NCI-H82 (cell line): Measurements from ENCODE around the gene ADAMTSL1.

Source experiments
- DNase-seq: peaks from one replicate; lab custom pipeline; 2025; lab: John Stamatoyannopoulos, UW

ADAMTSL1 gene

GRCh38 chr9:18499062-18499461, 25.1 kb downstream of the ADAMTSL1 start:
- DNase-seq, result no peak

DNA sequence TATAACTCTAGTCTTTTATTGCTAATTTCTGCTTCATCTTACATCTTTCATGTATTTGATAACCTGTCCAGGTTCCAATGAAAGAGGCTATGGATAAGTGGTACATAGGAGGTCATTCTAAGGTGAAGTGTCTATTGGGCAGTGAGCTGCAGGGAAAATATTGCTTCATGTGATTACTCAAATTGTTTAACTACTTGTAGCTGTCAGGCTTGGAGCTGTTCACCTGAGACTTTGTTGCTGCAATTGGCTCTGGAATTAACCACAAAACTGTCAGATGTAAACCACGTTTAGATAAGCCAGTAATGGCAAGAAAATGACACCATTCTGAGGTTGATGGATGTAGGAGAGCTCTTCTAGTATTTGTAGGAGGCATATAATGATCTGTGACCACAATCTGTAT, 26.0 kb downstream of the ADAMTSL1 start:
- DNase-seq, result no peak

DNA sequence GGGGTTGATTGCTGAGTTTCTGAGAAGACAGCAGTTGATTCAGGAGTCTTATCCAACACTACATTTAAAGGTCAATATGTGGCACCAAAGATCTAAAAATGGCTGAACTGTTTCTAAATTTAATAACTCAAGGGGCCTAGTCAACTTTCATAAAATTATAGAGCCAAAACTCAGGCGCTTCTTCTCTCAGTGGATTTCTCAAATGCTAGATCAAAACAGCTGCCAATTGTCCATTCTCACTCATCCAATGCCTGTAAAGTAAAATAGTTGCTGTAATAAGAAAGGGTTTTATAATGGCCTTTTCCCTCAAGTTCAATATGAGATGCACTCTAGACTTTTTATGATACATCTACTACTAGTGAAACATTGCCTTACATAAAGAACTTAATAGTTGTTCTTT, 26.5 kb downstream of the ADAMTSL1 start:
- DNase-seq, result no peak

DNA sequence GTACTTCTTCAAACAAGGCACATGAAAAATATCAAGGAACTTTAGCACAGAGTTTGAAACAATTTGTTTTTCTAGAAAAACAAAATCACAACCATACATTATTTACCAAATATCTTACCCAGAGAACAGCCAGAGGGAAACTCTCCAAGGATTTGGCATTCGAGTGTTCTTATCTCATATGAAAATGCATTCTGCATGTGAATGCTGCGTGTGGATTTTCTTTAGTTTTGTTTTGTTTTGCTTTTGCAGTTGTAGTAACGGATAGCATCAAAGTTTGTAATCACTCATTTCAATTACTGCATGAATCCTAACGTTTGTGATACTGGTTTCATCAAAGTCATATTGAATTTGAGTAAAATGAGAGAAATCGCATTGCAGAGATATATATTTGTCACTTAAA, 28.0 kb downstream of the ADAMTSL1 start:
- DNase-seq, result no peak

- no peak for DNase-seq
These were observed 28.6 kb downstream of the ADAMTSL1 start for GRCh38 chr9:18502546-18502945.

GRCh38 chr9:18504707-18505106, 30.8 kb downstream of the ADAMTSL1 start:
- no peak for DNase-seq

GRCh38 chr9:18507151-18507550, 33.2 kb downstream of the ADAMTSL1 start:
- no peak for DNase-seq

- DNase-seq, result no peak
These were observed 42.6 kb downstream of the ADAMTSL1 start for GRCh38 chr9:18516514-18516913.

DNA sequence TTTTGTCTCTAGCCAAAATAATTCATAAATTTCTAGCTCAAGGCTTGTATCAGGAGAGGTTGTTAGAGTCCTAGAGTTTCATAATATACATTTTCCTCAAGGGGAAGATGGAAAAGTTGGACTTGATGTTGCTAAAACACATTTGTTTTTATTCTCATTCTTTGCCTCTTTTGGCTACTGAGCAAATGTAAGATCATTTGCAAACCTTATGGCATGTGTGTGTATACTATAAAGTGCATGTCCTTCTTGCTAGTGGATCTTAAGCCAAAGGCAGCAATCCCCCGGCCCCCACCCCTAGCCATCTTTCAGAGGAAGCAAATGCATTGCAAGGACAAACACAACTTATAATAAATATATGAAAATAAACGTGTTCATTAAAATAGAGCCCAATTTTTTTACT, 43.0 kb downstream of the ADAMTSL1 start:
- DNase-seq, result no peak

- DNase-seq, result no peak
These were observed 46.6 kb downstream of the ADAMTSL1 start for GRCh38 chr9:18520416-18521047.

DNA sequence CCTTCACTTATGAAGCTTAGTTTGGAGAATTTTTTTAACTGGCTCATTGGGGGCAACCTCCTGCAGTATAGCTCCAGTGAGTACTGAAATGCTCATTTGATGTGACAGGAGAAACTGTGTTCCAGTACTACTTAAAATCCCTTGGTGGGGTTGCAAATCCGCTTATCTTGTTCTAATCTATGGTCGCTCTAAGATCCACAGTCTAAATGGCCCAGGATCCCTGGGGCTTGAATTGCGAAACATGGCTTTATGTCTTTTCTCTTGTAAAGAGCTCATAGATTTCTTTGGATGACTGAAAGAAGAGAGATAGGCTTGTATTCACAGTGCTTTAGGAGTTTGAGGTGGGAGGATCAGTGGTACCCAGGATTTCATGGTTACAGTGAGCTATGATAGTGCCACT, 52.7 kb downstream of the ADAMTSL1 start:
- DNase-seq, result peak; percentile 77

GRCh38 chr9:18531136-18532065, 57.4 kb downstream of the ADAMTSL1 start:
- DNase-seq, result no peak

- no peak for DNase-seq
These were observed 60.7 kb downstream of the ADAMTSL1 start for GRCh38 chr9:18534611-18535010.

- DNase-seq, result no peak
These were observed 62.6 kb downstream of the ADAMTSL1 start for GRCh38 chr9:18536554-18536953.

DNA sequence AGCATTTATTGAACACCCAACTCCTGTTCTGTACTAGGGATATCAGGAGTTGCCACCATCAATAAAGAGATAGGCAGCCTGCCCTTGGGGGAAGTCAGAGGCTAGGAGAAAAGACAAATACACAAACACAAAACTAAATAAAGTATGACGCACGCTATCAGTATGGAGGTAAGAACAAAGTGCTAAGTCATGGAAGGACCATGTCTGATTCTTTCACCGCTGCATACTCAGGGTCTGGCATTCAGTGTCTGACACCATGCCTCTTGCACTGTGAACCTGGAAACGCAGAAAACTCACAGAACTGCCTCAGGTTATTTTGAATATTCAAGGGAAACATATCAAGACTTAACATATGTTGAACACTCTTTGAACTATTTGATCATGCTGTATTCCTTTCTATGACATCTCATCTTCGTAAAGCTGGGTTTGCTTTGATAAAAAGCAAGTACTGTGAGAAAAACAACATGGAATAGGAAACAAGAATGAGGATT, 65.3 kb downstream of the ADAMTSL1 start:
- no peak for DNase-seq

DNA sequence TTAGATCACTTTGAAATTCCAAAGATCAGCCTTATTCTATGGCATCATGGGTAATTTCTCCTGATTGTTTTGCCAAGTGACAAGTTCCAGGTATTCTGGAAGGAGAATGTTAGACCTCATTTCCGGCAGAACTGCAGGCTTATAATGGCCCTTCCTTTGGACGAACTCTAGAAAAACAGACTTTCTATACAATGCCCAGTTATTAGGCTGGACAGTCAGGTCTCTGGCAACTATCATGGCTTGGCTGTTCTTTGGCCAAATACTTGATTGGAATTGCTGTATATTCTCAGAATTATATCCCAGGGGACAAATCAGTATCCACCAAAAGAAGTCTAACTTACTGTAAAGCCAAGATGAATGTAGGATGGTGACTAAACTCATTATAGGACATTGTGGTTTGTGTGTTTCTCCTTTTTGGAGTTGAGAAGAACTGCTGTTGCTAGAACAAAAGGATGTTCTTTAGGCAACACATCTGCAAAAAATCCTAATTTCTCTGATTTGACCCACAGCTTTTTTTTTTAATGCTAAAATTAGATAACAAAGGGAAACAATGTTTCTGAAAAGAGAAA, 69.0 kb downstream of the ADAMTSL1 start:
- no peak for DNase-seq

DNA sequence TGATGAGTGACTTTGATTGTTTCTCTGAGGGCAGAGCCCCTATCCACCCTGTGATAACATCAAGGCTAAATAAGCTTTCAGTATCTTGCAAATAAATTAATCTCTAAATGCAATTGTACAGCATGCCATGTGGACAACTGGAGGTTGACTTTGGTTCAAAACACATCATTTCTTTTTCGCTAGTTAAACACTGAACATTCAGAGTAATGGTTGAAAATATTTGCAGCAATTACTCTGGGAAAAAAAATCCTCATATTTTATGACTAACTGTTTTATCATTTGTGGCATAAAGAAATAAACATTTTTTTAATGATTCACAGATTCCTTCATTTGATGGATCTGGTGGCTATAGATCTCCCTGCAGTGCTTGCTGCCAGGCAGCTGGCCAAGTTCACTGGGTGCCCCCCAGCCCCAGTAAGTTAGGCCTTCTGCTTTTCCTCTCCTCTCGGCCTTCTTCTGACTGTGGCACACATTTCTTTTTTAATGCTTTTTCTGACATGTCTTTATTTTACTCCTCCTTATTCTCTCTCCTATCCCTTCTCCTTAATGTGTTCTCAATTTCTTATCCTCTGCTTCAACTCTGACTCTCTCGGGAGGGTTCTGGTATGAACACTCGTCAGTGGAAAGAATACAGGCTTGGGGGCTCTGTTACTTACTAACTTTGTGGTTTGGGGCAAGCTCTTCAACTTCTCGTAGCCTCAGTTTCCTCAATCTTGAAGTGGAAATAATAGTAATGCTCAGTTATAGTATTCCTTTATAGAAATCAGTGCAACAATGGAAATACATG, 69.6 kb downstream of the ADAMTSL1 start:
- DNase-seq, result no peak

DNA sequence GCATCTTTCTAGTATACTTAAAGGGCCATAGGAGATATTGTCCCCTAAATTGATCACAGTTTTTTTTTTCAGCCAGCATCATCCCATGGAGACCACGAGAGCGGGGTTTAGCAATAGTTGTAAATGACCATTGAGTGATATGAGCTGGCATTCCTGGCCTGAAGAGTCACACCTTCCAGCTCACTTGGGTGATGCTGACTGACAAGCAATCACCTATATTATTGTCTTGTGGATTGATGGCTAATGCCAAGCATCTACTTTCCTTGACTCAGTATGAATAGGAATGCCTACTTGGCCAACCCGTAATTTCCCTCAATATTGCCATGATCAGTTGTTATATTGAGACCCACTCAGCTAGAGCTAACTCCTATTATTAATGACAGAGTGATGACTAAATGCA, 70.5 kb downstream of the ADAMTSL1 start:
- DNase-seq, result no peak

DNA sequence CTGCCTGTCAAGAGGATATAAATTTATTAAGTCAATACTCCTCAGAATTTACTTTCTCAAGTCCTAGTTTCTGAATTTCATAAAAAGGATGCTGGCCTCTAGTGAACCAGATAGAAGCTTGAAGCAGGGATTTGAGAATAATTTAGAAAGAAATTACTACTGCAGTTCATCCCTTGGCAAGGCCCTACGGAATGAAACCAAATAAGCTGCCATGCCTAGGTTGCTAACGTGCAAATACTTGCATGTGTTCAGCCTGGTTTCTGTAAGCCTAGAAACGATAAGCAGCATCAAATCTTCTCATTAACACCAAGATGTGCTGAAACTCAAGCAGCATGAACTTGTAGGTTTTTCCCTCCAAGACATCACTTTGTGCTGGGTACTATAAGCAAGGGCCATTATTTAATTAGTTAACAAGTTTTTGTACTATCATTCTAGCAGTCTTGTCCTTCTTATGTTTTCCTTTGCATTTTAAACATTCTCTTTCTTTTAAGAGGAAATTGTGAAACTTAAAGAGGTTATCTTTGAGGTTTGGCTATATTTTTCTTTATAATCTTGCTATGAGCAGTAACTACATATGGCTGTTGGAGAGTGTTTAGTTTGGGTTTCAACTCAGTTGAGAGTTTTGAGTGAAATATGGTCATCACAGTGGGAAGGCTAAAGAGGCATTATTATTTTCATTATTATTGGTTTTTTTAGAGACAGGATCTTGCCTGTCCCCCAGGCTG, 71.8 kb downstream of the ADAMTSL1 start:
- DNase-seq, result no peak

DNA sequence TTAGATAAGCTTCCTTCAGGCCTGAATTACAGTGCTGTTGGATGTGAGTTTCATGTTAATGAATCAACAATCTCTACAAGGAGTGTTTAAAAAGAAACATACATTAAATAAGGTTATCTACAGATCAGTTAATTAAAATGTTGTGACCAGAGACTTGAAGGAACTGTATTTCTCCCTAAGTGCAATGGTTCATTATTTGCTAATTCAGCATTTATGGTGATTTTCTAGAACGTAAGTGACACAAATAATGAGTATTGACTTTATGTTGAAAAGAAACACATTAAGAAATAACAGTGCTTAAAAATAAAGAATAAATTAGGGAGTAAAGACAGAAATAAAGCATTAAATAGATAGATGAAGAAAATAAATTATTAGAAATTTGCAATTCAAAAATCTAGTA, 74.5 kb downstream of the ADAMTSL1 start:
- DNase-seq, result no peak

- no peak for DNase-seq
These were observed 75.8 kb downstream of the ADAMTSL1 start for GRCh38 chr9:18549772-18550171.
